Endothelial cell of umbilical vein (primary cell): ENCODE measurements around the gene EAF1. TPM values are rescaled to one million over a fixed set of nuclear protein-coding genes. Genes with fewer than 3 reads are reported as not detected.
A peak's percentile ranks its signal among the peaks of the same experiment; 100 is the strongest.

Source experiments
- BruUV-seq: library from RNA; stranded (reverse); fragments of 400-500 nt; replicated peaks from 2 replicates; lab custom pipeline; 2021; lab: Mats Ljungman, UMichigan
- CTCF ChIA-PET: fragments of 300-600, 350-600 bp; sonication (Branson Sonifier 250); formaldehyde crosslinking; loops from one replicate; lab custom pipeline; 2021; ENCODE audit warnings: antibody characterized with exemption, inconsistent platforms; lab: Charles Lee
- POLR2A ChIA-PET: fragments of 300-600, 350-600 bp; sonication (Branson Sonifier 250); formaldehyde crosslinking; loops from one replicate; lab custom pipeline; 2021; ENCODE audit warnings: antibody characterized with exemption, inconsistent platforms; lab: Charles Lee
- DNase-seq: peaks from one replicate; pipeline ENCODE4 v3.0.0-alpha.2; 2011; ENCODE audit warnings: low read depth, low spot score
- FAIRE-seq: peaks from 2 replicates; lab custom pipeline; 2011; peaks lifted over from hg19 to GRCh38; lab: Jason Lieb, UNC
- H2AFZ ChIP-seq: 2 replicates; pipeline ENCODE4 v1.6.0; 2012; ENCODE audit warnings: low read depth, low read length, control low read depth, inconsistent platforms
- H3K27ac ChIP-seq: 2 replicates; pipeline ENCODE4 v1.5.1; 2011; ENCODE audit warnings: low read depth, mild to moderate bottlenecking, control low read depth, low read length, moderate library complexity; ENCODE audit not compliant: insufficient read depth
- H3K27me3 ChIP-seq, 2 experiments: 2 replicates each; pipeline versions ENCODE4 v1.6.0 to v1.6.1; 2011; ENCODE audit warnings: low read length in 2 of 2, mixed read lengths in 1 of 2; ENCODE audit not compliant: control insufficient read depth in 2 of 2, insufficient read depth in 2 of 2
- H3K36me3 ChIP-seq, 2 experiments: 2 replicates in 1 of 2; 3 replicates in 1 of 2; pipeline ENCODE4 v1.5.1; 2011; ENCODE audit warnings: low read length in 2 of 2, mild to moderate bottlenecking in 1 of 2, moderate library complexity in 1 of 2; ENCODE audit not compliant: control insufficient read depth in 2 of 2, insufficient read depth in 2 of 2; ENCODE audit errors: extremely low read depth in 1 of 2
- H3K4me1 ChIP-seq: 3 replicates; pipeline ENCODE4 v1.5.1; 2011; ENCODE audit warnings: mild to moderate bottlenecking, low read length; ENCODE audit not compliant: control insufficient read depth, insufficient read depth; ENCODE audit errors: extremely low read depth
- H3K4me2 ChIP-seq: 2 replicates; pipeline ENCODE4 v1.6.1; 2011; ENCODE audit warnings: low read length, control low read depth, mixed read lengths; ENCODE audit not compliant: insufficient read depth
- H3K4me3 ChIP-seq, 3 experiments: fragments of 200-600 bp in 1 of 3; sonication (generic), shearing (Covaris generic) in 1 of 3; replicated peaks in 1 of 3; 2 replicates each; pipeline ENCODE4 v1.5.1; 2011 to 2016; ENCODE audit warnings: control low read depth in 3 of 3, low read length in 3 of 3, mild to moderate bottlenecking in 2 of 3, inconsistent platforms in 1 of 3, low read depth in 1 of 3, moderate library complexity in 1 of 3; ENCODE audit not compliant: insufficient read depth in 1 of 3
- H3K79me2 ChIP-seq: 2 replicates; pipeline ENCODE4 v1.6.0; 2012; ENCODE audit warnings: low read length, inconsistent platforms; ENCODE audit not compliant: control insufficient read depth, insufficient read depth
- H3K9ac ChIP-seq: replicated peaks from 2 replicates; pipeline ENCODE3; 2011; ENCODE audit warnings: low read length, control low read depth; ENCODE audit not compliant: insufficient read depth; ENCODE audit errors: extremely low read depth
- H3K9me1 ChIP-seq: replicated peaks from 3 replicates; pipeline ENCODE4 v1.6.0; 2011; ENCODE audit warnings: mild to moderate bottlenecking, low read length; ENCODE audit not compliant: control insufficient read depth, insufficient read depth; ENCODE audit errors: extremely low read depth
- H3K9me3 ChIP-seq: replicated peaks from 2 replicates; pipeline ENCODE4 v1.5.1; 2012; ENCODE audit warnings: low read length, inconsistent platforms; ENCODE audit not compliant: control insufficient read depth, insufficient read depth
- H4K20me1 ChIP-seq: replicated peaks from 2 replicates; pipeline ENCODE3; 2011; ENCODE audit warnings: mild to moderate bottlenecking, low read length; ENCODE audit not compliant: control insufficient read depth, insufficient read depth; ENCODE audit errors: extremely low read depth
- EZH2 ChIP-seq: IDR thresholded peaks from 2 replicates; pipeline ENCODE4 v1.6.1; 2012; ENCODE audit warnings: borderline replicate concordance, low read depth, mild to moderate bottlenecking, moderate library complexity, low read length, inconsistent platforms; ENCODE audit not compliant: severe bottlenecking
- FOS ChIP-seq: IDR thresholded peaks from 2 replicates; pipeline ENCODE4 v1.6.1; 2011; ENCODE audit warnings: mild to moderate bottlenecking, low read length, moderate library complexity, borderline replicate concordance; ENCODE audit not compliant: insufficient read depth
- GATA2 ChIP-seq: IDR thresholded peaks from 2 replicates; pipeline ENCODE4 v1.7.0; 2011; ENCODE audit warnings: low read depth, mild to moderate bottlenecking, moderate library complexity, mixed read lengths, low read length; ENCODE audit not compliant: insufficient read length, insufficient read depth
- JUN ChIP-seq: IDR thresholded peaks from 2 replicates; pipeline ENCODE4 v1.6.1; 2011; ENCODE audit warnings: borderline replicate concordance, low read depth; ENCODE audit not compliant: insufficient read length, insufficient read depth
- MAX ChIP-seq: IDR thresholded peaks from 2 replicates; pipeline ENCODE4 v1.6.1; 2011; ENCODE audit not compliant: insufficient read depth, insufficient read length
- MYC ChIP-seq: IDR thresholded peaks from one replicate; pipeline ENCODE4 v1.6.1; 2011; ENCODE audit warnings: mild to moderate bottlenecking, low read depth, low read length
- POLR2A ChIP-seq: IDR thresholded peaks from 2 replicates; pipeline ENCODE4 v1.6.1; 2012; ENCODE audit warnings: low read depth, mild to moderate bottlenecking, control low read depth, low read length
- POLR2AphosphoS5 ChIP-seq: IDR thresholded peaks from 2 replicates; pipeline ENCODE4 v1.6.1; 2012; ENCODE audit warnings: low read depth, mild to moderate bottlenecking, control low read depth, low read length, moderate library complexity; ENCODE audit not compliant: insufficient read depth
- dilution Hi-C: fragments of 300-500 bp; cut with MboI; formaldehyde crosslinking; loops from one replicate; pipeline ENCODE4 v1.15.0; 2019; ENCODE audit warnings: low sequenced_read_pairs; ENCODE audit not compliant: extremely low pct_ligation_motif_present
- intact Hi-C: fragments of 100-400 bp; cut with micrococcal nuclease; formaldehyde crosslinking; loops from one replicate; pipeline ENCODE4 v1.10.0; 2022
- polyA plus RNA-seq, 4 experiments: library from polyadenylated mRNA; depleted of rRNA in 3 of 4; stranded (reverse) in 3 of 4; unstranded in 1 of 4; fragments of >200 nt; gene quantifications; 2 replicates each; pipeline versions ENCODE4 v1.2.1 to v1.2.3, GENCODE V29; 2011 to 2012; ENCODE audit warnings: missing spikeins in 1 of 4
- total RNA-seq: library from RNA; stranded (reverse); gene quantifications from 2 replicates; pipeline ENCODE4 v1.2.3, GENCODE V29; 2021
- TF ChIP-seq, protein P1 (sequence below), 2 donors: IDR thresholded peaks; 1 replicate in 1 of 2; 2 replicates in 1 of 2; pipeline ENCODE4 v1.5.1; 2011; ENCODE audit warnings: low read length in 2 of 2, mild to moderate bottlenecking in 2 of 2, moderate library complexity in 2 of 2, control low read depth in 1 of 2, inconsistent platforms in 1 of 2, low read depth in 1 of 2; ENCODE audit not compliant: insufficient read depth in 1 of 2; ENCODE audit errors: extremely low read depth in 1 of 2

The EAF1 gene
- total and polyA plus RNA-seq, 2 donors (not counting 3 experiments of a cell fraction or from before 2014, with no cell fraction given), result 8.7 to 18.2 TPM

GRCh38 chr3:15405448-15406050 lies 21.8 kb upstream of the EAF1 start:
- H3K9ac ChIP-seq, result no peak overlapping the region
- peak; percentile 82 for FAIRE-seq
- no peak overlapping the region for H3K4me2 ChIP-seq
- dilution Hi-C loops (no loop called here), intact Hi-C loops (loop anchor here (1.0 to 2.0 kb wide), 6 partner anchors 137 to 297 kb away; partner anchors contain the start of gene CAPN7)
- H3K79me2 ChIP-seq, result no peaks in the 10 kb centered on the region
- no peak overlapping the region for H3K4me3 ChIP-seq
- no TSS peak for BruUV-seq
- H3K27me3 ChIP-seq, result no peaks in the 10 kb centered on the region
- no peaks in the 10 kb centered on the region for H4K20me1 ChIP-seq
- H3K27ac ChIP-seq, result no peak overlapping the region
- no peak for TF ChIP-seq MYC
- TF ChIP-seq, protein P1, sequence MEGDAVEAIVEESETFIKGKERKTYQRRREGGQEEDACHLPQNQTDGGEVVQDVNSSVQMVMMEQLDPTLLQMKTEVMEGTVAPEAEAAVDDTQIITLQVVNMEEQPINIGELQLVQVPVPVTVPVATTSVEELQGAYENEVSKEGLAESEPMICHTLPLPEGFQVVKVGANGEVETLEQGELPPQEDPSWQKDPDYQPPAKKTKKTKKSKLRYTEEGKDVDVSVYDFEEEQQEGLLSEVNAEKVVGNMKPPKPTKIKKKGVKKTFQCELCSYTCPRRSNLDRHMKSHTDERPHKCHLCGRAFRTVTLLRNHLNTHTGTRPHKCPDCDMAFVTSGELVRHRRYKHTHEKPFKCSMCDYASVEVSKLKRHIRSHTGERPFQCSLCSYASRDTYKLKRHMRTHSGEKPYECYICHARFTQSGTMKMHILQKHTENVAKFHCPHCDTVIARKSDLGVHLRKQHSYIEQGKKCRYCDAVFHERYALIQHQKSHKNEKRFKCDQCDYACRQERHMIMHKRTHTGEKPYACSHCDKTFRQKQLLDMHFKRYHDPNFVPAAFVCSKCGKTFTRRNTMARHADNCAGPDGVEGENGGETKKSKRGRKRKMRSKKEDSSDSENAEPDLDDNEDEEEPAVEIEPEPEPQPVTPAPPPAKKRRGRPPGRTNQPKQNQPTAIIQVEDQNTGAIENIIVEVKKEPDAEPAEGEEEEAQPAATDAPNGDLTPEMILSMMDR (IDR thresholded peaks at IDR 0.05; ENCODE audit: extremely low read depth in 1 of 2, insufficient read depth in 1 of 2, low read depth in 1 of 2, low read length in 2 of 2), result peak; percentile 49 to 50
- DNase-seq, result peak; percentile 71
- CTCF ChIA-PET, result interaction anchor here (0.6 to 13.9 kb wide), 66 partner anchors 9 to 407 kb away, joined by 3 to 350 read pairs (median 6); partner anchors contain the start of genes CAPN7 and SH3BP5
- H3K9me3 ChIP-seq, result no peaks in the 10 kb centered on the region
- no peak overlapping the region for H2AFZ ChIP-seq
- no peaks in the 10 kb centered on the region for H3K4me1 ChIP-seq
- H3K9me1 ChIP-seq, result no peaks in the 10 kb centered on the region
- POLR2A ChIA-PET, result interaction anchor here (0.6 to 1.9 kb wide), 3 partner anchors 78 to 200 kb away, joined by 4 to 8 read pairs (median 6); partner anchors contain the start of gene CAPN7
- H3K36me3 ChIP-seq, result peaks cover 0 to under 1% of the 10 kb centered on the region in 2 experiments

DNA sequence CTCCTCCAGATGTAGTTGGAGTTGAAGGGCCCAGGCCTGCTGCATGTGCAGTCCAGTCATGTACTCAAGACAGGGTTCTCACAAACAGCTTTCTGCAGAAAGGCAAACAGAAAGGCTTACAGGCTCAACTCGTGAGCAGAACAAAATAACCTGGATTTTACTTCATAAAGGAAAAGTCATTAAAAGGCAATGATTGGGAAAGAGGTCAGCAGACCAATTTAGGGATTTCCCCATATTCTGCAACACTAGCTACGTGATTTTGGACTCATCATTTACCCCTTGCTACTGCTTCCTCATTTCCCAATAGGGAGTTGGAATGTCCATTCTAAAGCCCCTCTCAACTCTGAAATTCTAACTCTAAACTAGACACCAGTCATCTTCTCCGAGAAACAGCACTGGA lies 18.2 kb upstream of the EAF1 start:
- POLR2A ChIA-PET, result no interaction called here
- Histone ChIP-seq H4K20me1 (no peaks in the 10 kb centered on the region), H3K9me1 (no peaks in the 10 kb centered on the region), H3K27me3 (no peaks in the 10 kb centered on the region), H3K9ac (no peak overlapping the region), H3K79me2 (no peaks in the 10 kb centered on the region), H3K9me3 (no peaks in the 10 kb centered on the region), H3K4me2 (no peak overlapping the region), H3K4me1 (no peaks in the 10 kb centered on the region), H3K27ac (no peak overlapping the region), H2AFZ (no peak overlapping the region), H3K4me3 (no peak overlapping the region), H3K36me3 (peaks cover 3 to 4% of the 10 kb centered on the region in 2 experiments)
- dilution Hi-C loops, result no loop called here
- no peak for DNase-seq
- intact Hi-C loops, result no loop called here
- CTCF ChIA-PET, result interaction anchor here (13.9 kb wide), 1 partner anchor 142 kb away, joined by 350 read pairs; no protein-coding TSS in a partner anchor
- no peak for FAIRE-seq
- TF ChIP-seq GATA2, result no peak
- no peak for TF ChIP-seq FOS
- TF ChIP-seq POLR2AphosphoS5, result no peak
- TF ChIP-seq, protein P1 (IDR thresholded peaks at IDR 0.05; ENCODE audit: extremely low read depth in 1 of 2, insufficient read depth in 1 of 2, low read depth in 1 of 2, low read length in 2 of 2), result no peak
- TF ChIP-seq MAX, result no peak
- TF ChIP-seq POLR2A, result no peak
- TF ChIP-seq JUN, result no peak
- TF ChIP-seq MYC, result no peak
- TF ChIP-seq EZH2, result no peak
- no TSS peak for BruUV-seq
